Hypothalamus (tissue), 51 donors: Measurements from ENCODE around the gene RAP1A.

Experiments used
- DNase-seq, 51 donors: peaks; one replicate each; lab custom pipeline; 2025; lab: John Stamatoyannopoulos, UW

The RAP1A gene

DNA sequence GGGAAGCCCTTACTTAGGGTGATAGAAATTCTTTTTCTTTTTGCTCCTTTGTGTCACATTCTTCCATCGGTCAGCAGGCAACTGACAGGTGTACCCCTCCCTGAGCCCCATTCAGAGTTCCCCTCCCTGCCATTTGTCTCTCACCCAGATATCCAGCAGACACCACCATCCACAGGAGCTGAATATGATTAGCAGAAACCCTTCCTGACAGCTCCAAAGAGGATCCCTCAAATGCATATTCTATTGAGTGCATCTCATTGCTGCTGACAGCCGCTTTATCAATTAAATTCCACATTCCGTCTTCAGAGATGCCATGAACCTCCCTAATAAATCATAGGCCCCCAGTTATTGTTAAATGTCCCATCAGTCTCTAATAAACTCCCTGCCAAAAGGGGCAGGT is 130.0 kb downstream of the RAP1A start:
- no peak for DNase-seq

DNA sequence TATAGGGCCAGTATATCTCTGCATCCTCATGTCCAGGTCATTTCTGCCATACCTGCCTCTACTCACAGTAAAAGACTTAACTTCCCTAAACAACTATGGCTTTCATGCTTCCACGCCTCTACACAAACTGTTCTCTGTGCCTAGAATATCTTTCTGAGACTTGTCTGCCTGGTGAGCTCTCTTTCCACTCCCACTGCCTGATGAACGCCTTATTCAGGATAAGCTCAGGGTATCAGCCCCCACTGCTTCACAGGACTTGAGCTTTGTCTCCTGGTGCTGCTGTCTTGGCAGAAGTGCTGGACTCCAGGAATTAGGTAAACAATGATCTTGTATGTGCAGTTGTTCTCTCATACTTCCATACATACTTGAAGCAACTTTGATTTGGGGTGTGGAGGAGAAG is 131.3 kb downstream of the RAP1A start:
- no peak for DNase-seq

DNA sequence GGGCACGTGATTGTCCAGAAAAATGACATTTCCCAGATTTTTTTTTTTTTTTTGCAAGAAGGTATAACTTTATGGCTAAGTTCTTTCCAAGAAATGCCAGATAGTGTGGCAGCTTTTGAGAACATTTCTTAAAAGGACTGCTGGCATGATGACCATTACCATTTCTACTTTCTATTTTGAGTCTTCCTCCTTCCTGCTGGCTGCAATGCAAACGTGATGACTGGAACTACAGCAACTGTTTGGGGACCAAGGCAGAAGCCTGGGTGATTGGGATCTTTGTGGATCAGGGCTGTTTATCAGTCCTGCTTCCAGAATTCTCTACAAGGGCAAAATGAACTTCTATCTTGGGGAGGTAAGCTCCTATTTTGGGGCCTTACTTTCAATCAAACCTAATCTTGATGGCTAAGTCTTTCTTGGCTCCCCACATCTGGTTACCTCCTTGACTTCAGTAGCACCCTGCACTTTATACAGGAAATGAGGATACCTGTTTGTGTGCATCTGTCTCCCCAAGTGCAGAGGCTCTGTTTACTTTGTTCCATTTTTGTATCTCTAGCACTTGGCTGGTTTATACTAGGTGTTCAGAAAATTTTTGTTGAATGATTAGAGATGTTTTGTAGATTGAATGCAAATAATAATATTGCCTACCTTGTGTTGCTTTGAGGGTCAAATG is 132.5 kb downstream of the RAP1A start:
- no peak for DNase-seq

DNA sequence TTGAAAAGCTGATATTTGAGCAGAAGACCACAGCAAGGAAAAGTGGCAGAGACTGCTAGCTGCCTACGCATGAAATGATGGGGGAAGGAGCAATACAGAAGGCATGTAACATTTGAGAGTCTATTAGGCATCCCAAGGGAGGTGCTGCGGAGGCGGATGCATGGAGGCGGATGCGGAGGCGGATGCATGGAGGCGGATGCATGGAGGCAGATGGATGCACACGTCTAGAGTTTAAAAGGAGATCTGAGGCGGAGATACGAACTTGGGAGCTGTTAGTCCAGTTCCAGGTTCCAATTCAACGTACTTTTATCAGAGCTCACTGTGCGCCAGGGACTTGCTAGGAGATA is 135.4 kb downstream of the RAP1A start:
- peak in 15 of 51 donors; percentile 21 to 63 (median 40) for DNase-seq

DNA sequence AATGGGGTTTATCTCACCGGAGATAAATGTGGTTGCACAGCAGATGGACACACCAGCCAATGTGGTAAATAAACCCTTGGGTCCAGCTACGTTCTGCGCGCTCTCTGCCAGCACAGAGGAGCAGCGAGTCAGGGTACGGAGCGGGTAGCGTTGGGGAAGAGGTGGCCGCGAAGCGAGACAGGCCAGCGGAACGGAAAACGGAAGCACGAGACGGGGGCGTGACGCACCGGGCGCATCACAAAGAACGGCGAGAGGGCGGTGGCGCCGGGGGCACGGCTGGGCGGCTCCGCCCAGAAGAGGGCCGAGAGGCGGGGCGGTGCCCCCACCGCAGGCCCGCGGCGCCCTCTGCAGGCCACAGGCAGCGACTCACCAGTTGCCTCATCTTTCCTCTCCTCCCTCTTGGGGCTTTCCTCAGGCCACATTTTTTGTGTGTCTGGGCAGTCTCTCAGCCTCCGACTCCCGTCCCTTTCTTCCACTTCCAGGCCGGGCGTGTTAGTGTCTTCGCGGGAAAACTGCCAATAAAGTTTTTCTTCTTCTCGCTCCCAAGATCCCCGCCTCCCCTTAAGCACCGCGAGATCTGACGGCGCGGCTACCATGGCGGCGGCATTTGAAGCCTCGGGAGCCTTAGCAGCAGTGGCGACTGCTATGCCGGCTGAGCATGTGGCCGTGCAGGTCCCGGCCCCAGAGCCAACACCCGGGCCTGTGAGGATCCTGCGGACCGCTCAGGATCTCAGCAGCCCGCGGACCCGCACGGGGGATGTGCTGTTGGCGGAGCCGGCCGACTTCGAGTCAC is 135.9 kb downstream of the RAP1A start, which contains the start of gene DDX20:
Gene DDX20, plus strand, starts transcription at position 571 of the 793 bp plus-strand sequence. Its CDS starts 24 bp downstream, at position 595.
- peak; percentile 60 to 95 (median 88) for DNase-seq

DNA sequence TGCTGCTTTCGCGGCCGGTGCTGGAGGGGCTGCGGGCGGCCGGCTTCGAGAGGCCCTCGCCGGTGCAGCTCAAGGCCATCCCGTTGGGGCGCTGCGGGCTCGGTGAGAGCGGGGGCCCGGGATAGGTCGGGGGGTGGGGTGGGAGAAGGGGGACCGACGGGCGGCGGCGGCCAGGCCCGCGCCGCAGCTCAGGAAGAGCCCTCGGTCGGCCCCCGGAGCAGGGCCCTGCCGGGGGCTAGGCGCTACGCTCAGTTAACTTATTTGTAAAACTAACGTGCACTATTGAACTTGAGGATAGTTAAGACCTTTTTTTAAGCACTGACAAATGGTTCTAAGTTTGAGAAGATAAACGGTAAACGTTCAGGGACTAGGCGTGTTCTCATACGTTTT is 136.5 kb downstream of the RAP1A start:
- DNase-seq, result no peak

DNA sequence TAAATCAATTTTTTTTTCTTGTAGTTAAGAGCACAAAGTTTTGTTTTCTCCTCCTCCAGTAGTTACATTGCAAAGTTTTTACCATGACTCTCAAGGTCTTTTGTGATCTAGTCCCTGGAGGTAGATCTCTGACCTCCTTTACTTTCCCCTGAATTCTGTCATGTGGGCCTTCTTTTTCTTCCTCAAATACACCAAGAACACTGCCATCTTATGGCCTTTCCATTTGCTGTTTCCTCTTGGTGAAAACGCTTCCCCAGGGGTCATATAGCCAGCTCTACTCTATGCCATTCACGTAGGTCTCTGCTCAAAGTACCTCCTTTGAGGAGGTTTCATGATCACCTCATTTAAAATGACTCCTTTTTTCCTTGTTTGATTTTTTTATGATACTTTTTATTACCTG is 138.8 kb downstream of the RAP1A start:
- DNase-seq, result no peak

DNA sequence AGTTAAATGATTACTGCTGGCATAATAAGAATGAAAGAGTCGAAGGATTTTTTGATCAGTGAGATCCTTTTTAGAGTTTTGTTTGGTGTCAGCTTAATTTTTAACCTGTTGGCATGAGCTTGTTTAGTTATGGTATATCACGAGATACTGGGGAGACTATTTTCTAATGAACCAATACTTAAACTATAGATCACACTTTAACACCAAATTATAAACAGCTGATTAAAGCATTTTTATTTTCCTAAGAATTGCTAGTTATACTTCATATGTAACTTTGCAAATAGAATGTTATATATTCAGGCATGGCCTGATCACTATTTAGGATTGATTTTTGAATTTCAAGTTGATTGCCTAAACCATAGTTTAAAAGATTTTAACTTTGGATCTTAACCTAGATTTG is 142.1 kb downstream of the RAP1A start:
- no peak for DNase-seq

DNA sequence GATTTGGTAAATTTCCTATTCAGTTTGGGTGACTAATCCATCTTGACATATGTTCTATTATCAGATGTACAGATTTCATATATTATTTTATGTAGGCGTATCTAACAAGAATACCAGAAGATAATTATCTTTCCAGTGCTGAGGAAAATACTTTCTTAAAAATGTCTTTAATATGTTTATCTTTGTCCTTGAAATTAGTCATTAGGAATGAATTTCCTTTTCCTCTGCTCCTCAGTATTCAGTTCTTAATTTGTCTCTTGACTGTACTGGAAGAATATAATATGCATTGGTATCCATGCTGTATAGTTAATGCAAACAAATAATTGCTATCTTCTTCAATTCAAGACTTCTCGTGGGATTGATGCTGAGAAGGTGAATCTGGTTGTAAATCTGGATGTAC is 142.7 kb downstream of the RAP1A start:
- no peak for DNase-seq
